ENCODE data around the gene SPATA6L.
A peak's percentile ranks its signal among the peaks of the same experiment; 100 is the strongest.

SPATA6L gene

DNA sequence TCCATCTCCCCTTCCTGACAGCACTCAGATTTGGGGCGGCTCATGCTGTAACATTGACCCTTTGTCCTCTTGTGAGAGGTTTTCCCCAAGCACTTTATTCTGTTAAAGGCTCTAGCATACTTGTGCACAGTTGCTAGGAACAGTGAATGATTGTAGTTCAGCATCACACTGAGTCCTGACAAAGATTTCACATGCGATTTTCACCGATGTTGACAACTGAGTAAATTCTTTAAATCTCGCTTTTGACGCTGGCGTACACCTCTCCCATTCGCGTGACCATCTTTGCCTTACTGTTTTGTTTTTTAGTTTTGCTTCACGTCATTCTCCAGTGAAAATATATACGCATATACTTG is 13.9 kb upstream of the SPATA6L start:
- Histone ChIP-seq H3K9me3 (ENCODE audit: control insufficient read depth, low read length) (no peaks in the 10 kb centered on the region), H3K4me1 (peaks cover 2% of the 10 kb centered on the region), H3K27ac (peak overlapping the region; percentile 94), H3K4me2 (ENCODE audit: low read length) (peak overlapping the region; percentile 99), H3K27me3 (ENCODE audit: control insufficient read depth, insufficient read depth, low read length) (no peaks in the 10 kb centered on the region), H3K9ac (no peak overlapping the region), H3K36me3 (ENCODE audit: control insufficient read depth, insufficient read depth, low read length) (no peaks in the 10 kb centered on the region), H2AFZ (peak overlapping the region; percentile 90), H3K4me3 (ENCODE audit: low read depth, low read length) (peak overlapping the region; percentile 99), H3K79me2 (peaks cover 2% of the 10 kb centered on the region)
- TF ChIP-seq, protein P1, sequence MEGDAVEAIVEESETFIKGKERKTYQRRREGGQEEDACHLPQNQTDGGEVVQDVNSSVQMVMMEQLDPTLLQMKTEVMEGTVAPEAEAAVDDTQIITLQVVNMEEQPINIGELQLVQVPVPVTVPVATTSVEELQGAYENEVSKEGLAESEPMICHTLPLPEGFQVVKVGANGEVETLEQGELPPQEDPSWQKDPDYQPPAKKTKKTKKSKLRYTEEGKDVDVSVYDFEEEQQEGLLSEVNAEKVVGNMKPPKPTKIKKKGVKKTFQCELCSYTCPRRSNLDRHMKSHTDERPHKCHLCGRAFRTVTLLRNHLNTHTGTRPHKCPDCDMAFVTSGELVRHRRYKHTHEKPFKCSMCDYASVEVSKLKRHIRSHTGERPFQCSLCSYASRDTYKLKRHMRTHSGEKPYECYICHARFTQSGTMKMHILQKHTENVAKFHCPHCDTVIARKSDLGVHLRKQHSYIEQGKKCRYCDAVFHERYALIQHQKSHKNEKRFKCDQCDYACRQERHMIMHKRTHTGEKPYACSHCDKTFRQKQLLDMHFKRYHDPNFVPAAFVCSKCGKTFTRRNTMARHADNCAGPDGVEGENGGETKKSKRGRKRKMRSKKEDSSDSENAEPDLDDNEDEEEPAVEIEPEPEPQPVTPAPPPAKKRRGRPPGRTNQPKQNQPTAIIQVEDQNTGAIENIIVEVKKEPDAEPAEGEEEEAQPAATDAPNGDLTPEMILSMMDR (IDR thresholded peaks at IDR 0.05), result no peak

DNA sequence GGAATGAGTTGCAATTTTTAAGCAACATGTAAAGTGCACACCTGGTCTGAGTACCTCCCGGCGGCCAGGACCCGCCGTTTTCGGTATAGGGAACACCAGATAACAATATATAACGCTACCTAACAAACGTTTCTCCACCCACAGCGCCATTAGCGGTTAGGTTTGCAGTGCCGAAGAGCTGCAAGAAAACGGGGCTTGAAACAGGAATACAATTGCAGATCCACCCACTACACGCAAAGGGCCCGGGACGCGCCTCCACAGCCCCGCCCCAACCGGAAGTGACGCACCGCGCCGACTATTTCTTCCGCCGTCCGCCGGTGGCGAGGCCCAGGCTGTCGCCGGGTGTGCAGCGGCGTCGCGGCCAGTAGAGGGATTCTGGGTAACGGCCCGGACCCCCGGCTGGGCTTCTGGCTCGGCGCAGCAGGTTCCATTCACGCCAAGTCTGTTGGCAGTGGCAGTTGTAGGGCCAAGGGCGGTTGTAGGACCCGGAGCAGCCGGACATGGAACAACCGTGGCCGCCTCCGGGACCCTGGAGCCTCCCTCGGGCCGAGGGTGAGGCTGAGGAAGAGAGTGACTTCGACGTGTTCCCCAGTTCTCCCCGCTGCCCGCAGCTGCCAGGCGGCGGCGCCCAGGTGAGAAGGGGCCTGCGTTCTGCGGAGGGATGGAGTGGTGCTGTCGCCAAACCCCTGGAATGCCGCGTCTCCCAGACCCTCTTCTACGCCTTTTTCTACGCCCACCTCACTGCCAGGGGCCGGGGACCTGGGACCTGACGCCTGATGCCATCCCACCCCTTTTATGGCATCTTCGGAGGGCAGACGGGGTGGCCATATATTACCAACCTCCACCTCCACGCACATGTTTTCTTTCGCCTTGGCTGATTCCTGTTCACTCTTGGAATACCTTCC is 13.2 kb upstream of the SPATA6L start, which contains the start of gene CDC37L1:
TSS of gene CDC37L1 (plus strand) at position 302 of the 905 bp plus-strand sequence. CDS start at position 501, 199 bp downstream.
- Histone ChIP-seq H3K36me3 (ENCODE audit: control insufficient read depth, insufficient read depth, low read length) (no peaks in the 10 kb centered on the region), H3K27me3 (ENCODE audit: control insufficient read depth, insufficient read depth, low read length) (no peaks in the 10 kb centered on the region), H2AFZ (peak within 1 kb of the TSS; percentile 90), H3K4me2 (ENCODE audit: low read length) (peak within 1 kb of the TSS; percentile 99), H3K9me3 (ENCODE audit: control insufficient read depth, low read length) (no peaks in the 10 kb centered on the region), H3K27ac (peak within 1 kb of the TSS; percentile 94), H3K79me2 (peaks cover 2% of the 10 kb centered on the region), H3K4me1 (peaks cover 2% of the 10 kb centered on the region), H3K4me3 (ENCODE audit: low read depth, low read length) (peak within 1 kb of the TSS; percentile 99), H3K9ac (peak within 1 kb of the TSS; percentile 80)
- TF ChIP-seq, protein P1 (IDR thresholded peaks at IDR 0.05), result peak; percentile 58

DNA sequence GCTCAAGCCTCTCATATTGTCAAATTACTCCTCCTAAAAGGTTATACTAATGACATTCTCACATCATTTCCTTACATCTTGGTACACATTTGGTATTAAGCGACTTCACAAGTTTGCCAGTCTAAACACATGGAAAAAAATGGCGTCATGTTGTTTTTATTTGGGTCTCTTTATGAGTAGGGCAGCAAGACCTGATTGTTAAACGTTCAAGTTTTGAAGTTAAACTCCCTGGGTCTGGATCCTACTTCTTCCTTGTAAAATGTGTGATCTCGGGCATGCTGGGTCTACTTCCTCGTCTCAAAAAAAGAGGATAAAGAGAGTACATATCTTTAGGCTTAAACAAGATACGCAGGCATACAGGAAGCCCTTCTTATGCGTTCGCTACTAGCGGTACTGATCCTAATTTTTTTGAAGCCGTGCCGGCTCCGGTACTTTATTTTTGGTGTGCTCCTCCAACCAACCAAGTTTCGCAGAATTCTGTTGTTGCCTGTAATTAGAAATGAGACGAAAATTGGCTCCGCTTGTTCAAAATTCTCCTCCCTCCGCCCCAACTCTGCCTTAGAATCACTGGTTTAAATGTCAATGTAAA is 12.5 kb upstream of the SPATA6L start:
- Histone ChIP-seq H3K4me1 (peaks cover 2% of the 10 kb centered on the region), H3K4me3 (ENCODE audit: low read depth, low read length) (peak overlapping the region; percentile 99), H3K9ac (no peak overlapping the region), H3K36me3 (ENCODE audit: control insufficient read depth, insufficient read depth, low read length) (no peaks in the 10 kb centered on the region), H3K27me3 (ENCODE audit: control insufficient read depth, insufficient read depth, low read length) (no peaks in the 10 kb centered on the region), H2AFZ (peak overlapping the region; percentile 90), H3K4me2 (ENCODE audit: low read length) (peak overlapping the region; percentile 99), H3K9me3 (ENCODE audit: control insufficient read depth, low read length) (no peaks in the 10 kb centered on the region), H3K79me2 (peaks cover 2% of the 10 kb centered on the region), H3K27ac (peak overlapping the region; percentile 94)
- TF ChIP-seq, protein P1 (IDR thresholded peaks at IDR 0.05), result no peak

DNA sequence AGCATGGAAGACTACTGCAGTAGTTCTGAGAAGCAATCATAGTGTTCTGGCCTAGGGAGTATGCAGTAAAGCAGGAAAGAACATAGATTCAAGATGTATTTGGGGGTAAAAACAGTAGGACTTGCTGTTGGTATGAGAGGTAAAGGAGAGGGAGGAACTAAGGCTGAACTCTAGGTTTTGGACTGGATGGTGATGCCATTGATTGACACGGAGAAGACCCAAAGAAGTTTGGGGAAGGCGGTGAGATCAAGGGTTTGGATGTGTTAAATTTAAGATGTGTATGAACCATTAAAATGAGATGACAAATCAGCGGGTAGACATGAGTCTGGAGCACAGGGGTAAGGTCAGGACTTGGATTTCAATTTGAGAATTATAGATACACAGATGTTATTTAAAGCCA is 11.1 kb upstream of the SPATA6L start:
- H3K4me3 ChIP-seq (ENCODE audit: low read depth, low read length), result no peak overlapping the region
- peaks cover 2% of the 10 kb centered on the region for H3K79me2 ChIP-seq
- TF ChIP-seq, protein P1 (IDR thresholded peaks at IDR 0.05), result no peak
- no peak overlapping the region for H3K9ac ChIP-seq
- no peak overlapping the region for H2AFZ ChIP-seq
- H3K4me2 ChIP-seq (ENCODE audit: low read length), result no peak overlapping the region
- H3K27ac ChIP-seq, result no peak overlapping the region
- no peaks in the 10 kb centered on the region for H3K9me3 ChIP-seq (ENCODE audit: control insufficient read depth, low read length)
- no peaks in the 10 kb centered on the region for H3K27me3 ChIP-seq (ENCODE audit: control insufficient read depth, insufficient read depth, low read length)
- no peaks in the 10 kb centered on the region for H3K36me3 ChIP-seq (ENCODE audit: control insufficient read depth, insufficient read depth, low read length)
- H3K4me1 ChIP-seq, result peaks cover 2% of the 10 kb centered on the region

All from parathyroid adenoma (tissue), 2 donors.